ENCODE data around the gene RUNX1.

GRCh38 chr21:34775793-34776192, 273.3 kb downstream of the RUNX1 start:
- no peak for TF ChIP-seq CTCF (IDR thresholded peaks at IDR 0.05)
- TF ChIP-seq POLR2AphosphoS5 (IDR thresholded peaks at IDR 0.05): no peak
- no peak for TF ChIP-seq POLR2A (IDR thresholded peaks at IDR 0.05)
- no peak for TF ChIP-seq EP300 (IDR thresholded peaks at IDR 0.05)
